Epidermal melanocyte (primary cell): ENCODE measurements around the gene ARID4B.
"Not testable (repeated sequence)": the region's sequence is repeated elsewhere in the genome, so short reads cannot be mapped to it uniquely, and the experiment has no call there.

Experiments
- DNase-seq: peaks from one replicate; pipeline ENCODE4 v3.0.0; 2011; ENCODE audit warnings: low spot score; ENCODE audit not compliant: insufficient read length

ARID4B gene

DNA sequence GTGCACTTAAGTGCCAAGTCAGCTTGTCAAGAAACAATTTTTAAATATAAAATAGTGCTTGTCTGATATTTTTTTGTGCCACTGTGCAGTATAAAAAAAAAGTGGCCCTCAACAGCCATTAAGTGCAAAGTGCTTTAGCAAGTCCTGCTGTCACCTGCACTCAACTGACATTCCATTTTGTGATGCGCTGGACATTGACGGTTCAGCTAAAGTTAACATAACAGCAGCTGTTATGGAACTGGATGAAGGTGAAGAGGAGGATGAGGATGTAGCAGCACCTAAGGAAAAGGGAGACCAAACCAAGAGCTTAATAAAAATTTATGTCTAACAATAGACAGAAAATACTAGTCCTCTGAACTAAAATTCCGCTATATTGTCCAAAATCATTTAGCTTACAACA lies 159.6 kb downstream of the ARID4B start:
- DNase-seq, result no peak

DNA sequence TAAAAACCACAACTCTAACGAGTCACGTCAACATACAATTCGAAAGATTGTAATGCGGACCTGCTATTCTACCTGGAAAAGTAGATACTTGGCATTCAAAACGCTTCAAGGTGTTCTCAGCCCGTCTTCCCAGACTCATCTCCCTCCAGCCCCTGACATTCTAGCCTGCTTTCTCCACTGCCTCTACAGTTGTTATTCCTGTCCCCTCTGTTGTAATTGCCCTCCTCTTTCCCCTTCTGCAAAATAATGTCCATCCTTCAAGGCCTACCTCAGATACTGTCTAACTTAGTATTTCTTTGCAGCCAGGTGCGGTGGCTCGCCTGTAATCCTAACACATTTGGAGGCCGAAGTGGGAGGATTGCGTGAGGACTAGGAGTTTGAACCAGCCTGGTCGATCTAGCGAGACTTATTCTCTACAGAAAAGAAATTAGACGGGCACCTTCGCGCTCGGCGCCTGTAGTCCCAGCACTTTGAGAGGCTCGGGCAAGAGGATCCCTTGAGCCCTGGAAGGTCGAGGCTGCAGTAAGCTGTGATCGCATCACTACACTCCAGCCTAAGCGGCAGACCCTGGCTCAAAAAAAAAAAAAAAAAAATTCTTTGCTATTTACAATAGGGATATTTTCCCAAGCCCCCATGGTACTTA lies 166.2 kb downstream of the ARID4B start:
- DNase-seq, result no peak

DNA sequence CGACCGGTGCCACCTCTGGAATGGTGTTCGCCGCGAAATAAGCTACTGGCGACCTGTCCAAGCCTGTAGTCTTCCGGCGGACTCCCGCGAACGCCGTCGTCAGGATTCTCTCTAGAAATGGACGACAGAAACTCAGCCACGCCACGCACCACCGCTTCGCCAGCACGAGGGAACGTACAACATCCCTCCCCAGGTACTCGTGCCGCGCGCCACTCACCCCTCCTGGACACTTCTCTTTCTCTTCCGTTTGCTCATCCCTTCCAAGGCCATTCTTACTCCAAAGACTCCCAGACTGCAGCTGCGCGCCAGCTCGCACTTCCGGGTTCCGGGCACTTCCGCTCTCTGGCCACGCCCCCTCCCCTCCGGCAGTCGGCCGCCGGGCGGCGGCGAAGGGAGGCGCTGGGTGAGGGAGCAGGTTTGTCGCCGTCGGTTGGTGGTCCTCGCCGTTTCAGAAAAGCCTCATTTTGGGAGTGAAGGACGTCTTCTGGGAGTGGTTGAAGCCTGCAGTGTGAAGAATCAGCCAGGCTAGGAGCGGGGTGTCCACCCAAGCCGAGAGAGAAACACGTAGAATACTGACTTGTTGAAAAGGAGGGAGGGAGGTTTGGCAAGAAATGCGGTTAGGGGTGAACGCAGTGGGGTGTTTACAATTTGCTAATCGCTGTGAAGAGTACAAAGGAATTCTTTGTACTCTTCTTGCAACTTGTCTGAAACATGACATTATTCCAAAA lies 166.9 kb downstream of the ARID4B start, which contains the start of gene RBM34:
Gene RBM34 (minus strand): TSS at position 294 of the 728 bp plus-strand sequence. CDS start 24 bp downstream, at position 270.
- DNase-seq, result peak; percentile 81

DNA sequence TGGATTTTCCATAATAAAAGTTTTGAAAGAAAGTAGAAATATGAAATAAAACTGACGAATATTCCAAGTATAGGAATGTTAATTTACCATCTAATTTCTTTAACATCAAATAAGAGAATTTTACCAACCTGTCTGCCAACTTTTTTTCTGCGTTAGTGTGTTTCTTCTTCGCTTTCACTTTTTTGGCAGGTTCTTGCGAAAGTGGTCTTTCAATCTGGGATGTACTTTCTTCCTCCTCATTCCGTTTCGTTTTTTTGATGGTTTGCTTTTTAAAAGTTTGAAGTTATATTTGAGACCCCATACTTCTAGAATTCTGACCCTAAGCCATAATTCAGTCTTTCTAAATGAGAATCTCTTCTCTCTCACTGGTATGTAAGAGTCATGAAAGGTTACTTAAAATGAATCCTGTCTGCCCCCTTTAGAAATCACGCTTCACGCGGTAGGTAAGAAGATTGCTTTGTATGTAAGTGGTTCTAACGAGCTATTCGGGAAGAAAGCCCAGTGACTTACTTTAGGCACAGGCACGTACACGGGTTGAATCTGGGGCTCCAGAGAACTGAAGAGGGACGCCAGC lies 167.5 kb downstream of the ARID4B start:
- no peak for DNase-seq

DNA sequence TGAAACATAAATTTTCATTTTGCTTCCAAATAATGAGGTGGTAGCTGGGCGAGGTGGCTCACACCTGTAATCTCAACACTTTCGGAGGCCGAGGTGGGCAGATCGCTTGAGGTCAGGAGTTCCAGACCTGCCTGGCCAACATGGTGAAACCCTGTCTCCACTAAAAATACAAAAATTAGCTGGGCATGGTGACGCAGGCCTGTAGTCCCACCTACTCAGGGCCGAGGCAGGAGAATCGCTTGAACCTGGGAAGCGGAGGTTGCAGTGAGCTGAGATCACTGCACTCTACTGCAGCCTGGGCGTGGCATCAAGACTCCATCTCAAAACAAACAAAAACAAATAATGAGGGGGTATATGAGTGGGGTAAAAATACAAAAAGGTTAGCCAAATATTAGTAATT lies 168.0 kb downstream of the ARID4B start:
- DNase-seq, result not testable (repeated sequence)

DNA sequence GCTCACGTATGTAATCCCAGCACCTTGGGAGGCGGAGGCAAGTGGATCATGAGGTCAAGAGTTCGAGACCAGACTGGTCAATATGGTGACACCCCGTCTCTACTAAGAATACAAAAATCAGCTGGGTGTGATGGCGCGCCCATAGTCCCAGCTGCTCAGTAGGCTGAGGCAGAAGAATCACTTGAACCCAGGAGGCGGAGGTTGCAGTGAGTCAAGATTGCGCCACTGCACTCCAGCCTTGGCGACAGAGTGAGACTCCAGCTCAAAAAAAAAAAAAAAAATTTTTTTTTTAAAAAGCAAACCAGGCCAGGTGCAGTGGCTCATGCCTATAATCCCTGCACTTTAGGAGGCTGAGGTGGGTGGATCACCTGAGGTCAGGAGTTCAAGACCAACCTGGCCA lies 168.7 kb downstream of the ARID4B start:
- not testable (repeated sequence) for DNase-seq

DNA sequence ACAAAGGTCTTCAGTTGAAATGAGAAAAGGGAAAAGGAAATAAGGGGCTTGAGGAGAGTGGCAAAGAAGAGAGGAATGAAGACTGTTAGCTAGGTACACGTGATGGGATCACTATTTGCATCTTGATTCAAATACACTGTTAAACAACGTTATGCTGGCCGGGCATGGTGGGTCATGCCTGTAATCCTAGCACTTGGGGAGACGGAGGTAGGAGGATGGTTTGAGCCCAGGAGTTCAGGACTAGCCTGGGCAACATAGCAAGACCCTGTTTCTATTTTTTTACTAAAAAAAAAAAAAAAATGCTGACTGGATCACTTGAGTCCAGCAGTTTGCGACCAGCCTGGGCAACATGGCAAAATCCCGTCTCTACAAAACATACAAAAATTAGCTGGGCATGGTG lies 169.3 kb downstream of the ARID4B start:
- DNase-seq, result no peak

DNA sequence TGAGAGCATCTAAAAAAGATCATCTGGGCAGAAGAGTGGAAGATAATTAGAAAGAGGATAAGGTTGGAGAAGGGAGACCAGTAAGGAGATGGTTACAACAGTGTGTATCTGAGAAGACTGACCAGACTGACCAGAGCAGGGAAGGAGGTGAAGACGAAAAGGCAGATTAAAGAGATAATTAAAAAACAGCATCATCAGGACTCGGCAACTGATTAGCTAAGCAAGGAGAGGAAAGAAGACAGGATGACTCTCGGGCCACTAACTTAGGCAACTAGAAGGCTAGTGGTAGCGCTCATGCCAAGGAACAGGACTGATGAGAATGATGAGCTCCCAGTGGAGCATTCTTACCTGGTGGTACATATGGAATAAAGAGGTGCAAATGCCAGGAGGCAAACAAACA lies 170.8 kb downstream of the ARID4B start:
- no peak for DNase-seq

DNA sequence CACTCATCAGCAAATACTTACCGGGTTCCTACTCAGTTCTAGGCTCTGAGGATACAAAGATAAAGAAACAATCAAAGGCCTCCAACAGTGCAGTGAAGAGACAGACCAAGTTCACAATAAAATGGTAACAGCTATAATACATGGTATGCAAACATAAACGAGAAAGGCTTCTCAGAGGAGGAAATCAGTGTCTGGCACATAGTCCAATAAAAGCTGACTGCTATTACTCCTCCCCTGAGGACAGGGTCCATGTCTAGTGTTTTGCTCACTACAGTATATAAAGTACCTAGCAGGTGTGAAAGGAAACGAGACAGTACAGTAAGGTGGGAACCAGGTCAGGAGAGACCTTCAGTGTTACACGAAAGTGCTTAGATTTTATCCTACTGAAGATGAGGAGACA lies 171.2 kb downstream of the ARID4B start:
- no peak for DNase-seq

DNA sequence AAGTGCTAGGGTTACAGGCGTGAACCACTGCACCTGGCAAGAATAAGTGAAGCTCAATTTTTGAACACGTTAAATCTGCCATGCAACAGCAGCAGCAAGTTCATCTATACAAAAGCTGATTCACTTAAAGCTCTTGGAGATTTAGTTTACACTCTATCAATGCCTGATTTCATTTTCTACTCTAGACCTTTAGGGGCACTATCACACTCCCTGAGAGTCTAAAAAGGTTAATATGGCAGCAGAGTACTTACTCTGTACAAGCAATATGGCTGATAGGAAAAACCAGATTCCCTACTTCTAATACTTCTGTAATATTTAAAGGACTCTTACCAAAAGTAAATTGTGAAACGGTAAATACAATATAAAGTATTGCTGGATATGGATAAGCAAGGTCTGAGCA lies 171.7 kb downstream of the ARID4B start:
- no peak for DNase-seq

DNA sequence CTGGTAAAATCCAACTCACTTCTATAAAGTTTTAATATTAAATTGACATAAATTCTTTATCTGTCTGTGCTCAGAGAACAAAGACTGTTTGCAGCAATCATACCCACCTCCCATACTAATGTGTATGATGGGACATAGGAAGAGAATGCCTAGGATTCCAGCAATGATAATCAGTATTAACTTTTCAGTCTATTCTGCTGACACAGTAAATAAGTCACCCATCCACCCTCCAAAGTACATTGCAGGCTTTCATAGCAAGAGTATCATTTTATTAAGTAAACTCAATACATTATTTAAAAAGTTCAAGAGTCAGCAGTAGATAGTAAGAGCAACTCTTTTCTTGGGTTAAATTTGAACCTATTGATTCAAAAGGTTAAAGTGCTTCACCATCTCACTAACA lies 175.7 kb downstream of the ARID4B start:
- DNase-seq, result no peak

DNA sequence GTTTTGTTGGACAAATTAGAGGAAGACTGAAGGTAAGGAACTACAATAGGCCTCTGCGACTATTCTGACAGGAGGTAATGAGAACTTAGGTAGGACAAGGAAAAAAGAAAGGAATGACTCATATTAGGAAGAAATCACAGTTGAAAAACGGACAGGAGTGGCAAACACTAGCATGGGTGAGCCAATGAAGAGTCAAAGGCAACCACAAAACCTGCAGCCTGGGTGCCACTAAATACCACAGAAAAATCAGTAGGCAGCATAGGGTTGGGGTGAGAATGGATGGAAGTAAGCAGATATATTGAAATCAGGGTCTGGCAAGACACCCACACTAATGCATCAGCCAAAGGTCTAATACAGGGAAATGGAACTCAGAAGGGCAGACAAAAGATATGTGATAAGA lies 176.9 kb downstream of the ARID4B start:
- no peak for DNase-seq

DNA sequence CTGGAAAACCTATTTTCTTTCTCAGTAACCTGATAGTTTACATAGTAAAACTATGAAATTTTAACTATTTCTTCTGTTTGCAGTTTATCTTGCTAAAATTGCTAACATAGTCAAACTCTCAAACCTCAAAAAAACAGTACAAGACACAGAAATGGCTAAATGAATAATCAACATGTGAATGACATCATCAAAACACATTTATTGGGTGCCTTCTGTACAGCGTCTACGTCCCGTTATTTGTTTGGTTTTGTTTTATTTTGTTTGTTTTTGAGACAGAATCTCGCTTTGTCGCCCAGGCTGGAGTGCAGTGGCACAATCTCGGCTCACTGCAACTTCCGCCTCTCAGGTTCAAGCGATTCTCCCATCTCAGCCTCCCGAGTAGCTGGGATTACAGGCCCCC lies 178.2 kb downstream of the ARID4B start:
- DNase-seq, result no peak

DNA sequence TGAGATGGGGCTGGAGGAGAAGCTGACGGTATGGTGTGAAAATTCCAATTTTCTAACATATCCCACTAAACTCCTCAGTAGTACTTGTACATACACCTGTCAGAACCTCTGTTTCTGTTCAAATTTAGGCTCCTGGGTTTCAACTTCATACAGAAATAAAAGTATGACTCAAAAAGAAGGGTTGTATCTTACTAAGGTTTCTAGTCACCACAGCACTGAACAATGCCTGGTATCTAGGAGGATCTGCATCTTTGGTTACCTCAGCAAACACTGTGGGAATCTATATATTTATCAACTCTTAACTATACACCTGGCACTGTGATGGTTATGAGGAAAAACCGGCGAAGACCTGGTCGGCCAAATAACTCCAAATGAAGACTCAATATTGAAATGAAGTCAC lies 180.7 kb downstream of the ARID4B start:
- DNase-seq, result no peak

DNA sequence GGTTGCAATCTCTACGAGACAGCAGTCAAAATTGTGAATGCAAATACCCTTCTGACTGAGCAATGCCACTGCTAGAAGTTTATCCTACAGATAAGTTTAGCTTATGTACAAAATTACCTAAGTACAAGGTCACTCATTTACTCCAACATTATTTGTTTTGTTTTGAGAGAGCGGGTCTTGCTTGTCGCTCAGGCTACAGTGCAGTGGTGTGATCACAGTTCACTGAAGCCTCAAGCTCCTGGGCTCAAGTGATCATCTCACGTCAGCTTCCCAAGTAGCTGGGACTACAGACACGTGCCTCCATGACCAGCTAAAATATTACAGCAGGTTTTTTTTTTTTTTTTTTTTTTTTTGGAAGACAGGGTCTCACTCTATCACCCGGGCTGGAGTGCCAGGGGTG lies 182.3 kb downstream of the ARID4B start:
- no peak for DNase-seq

DNA sequence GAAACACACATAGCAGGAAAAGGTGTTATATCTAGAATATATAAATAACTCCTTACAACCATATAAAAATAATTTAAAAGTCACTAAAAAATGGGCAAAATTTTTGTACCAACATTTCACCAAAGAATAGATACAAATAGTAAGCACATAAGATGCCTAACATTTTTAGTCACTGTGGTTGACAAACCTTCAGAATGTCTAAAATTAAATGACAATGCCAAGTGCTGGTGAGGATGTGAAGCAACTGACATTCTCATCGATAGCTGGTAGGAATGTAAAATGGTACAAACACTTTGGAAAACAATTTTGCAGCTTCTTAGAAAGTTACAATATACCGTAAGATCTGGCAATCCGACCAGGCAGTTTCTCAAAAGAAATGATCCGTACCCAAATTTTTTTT lies 185.0 kb downstream of the ARID4B start:
- no peak for DNase-seq

DNA sequence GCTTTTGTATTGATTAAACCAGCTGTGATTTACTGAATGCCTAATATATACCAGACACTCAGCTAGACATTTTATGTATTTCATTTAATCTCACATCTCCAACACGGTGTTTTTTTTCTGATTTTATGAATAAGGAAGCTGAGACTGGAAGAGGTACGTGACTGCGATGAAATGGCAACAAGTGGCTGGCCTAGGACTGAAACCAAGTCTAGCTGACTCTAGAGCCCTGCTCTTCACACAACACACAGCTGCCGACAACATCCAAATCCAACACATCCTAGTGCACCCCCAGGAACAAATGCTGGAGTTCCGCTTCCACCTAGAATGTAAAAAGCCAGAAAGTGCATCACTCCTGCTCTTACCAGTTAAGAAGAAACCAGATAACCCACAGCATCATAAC lies 188.7 kb downstream of the ARID4B start:
- no peak for DNase-seq

DNA sequence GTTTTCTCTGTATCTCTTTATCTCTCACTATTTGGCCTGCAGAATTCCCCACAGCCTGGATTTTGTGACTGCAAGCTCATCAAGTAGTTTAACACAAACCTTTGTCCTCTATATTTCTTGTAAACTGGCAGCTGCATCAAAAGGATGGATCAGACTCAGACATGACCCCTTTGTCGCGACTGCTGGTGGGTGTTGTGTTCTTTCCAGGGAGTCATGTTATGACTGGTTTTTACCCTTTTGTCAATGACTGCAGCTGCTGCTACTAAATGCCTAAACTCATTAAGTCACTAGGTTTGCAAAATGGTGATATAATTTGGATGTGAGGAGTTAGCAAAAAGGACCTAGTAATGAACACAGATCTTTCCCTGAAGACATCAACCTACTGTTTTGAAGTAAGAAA lies 189.2 kb downstream of the ARID4B start:
- DNase-seq, result no peak

DNA sequence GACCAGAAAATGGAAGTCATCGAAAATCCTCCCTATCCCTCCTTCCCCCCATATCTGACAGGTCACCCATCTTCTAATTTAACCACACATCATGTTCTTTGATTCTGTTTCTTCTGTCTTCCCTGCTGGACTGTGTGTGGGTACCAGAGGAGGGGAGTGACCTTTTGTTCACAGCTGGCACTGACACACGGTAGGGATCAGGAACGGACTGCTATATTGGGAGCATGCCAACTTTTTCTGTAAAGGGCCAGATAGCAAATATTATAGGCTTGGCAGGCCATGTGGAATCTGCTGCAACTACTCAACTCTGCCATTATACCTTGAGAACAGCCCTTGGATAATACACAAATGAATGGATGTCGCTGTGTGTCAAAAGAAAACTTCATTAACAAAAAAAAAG lies 191.9 kb downstream of the ARID4B start:
- no peak for DNase-seq

DNA sequence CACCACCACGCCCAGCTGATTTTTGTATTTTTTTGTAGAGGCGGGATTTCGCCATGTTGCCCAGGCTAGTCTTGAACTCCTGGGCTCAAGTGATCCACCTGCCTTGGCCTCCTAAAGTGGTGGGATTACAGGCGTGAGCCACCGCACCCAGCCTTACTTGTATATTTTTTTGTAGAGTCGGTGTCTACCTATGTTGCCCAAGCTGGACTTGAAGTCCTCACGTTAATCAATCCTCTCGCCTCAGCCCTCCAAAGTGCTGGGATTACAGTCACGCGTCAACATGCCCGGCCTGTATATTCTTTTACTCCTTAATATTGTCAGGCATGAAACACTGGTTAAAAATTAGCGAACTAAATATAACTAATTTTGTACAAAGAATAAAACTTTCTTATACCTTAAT lies 193.8 kb downstream of the ARID4B start:
- DNase-seq, result no peak

DNA sequence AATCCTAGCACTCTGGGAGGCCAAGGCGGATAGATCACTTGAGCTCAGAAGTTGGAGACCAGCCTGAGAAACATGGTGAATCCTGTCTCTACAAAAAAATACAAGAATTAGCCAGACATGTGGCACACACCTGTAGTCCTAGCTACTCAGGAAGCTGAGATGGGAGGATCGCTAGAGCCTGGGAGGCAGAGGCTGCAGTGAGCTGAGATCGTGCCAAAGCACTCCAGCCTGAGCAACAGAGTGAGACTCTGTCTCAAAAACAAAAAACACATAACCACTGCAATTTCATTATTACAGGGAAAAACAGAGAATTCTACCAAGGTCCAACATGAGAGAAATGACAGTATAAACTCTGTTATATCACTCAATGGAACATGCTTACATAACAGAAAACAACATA lies 194.9 kb downstream of the ARID4B start:
- no peak for DNase-seq

DNA sequence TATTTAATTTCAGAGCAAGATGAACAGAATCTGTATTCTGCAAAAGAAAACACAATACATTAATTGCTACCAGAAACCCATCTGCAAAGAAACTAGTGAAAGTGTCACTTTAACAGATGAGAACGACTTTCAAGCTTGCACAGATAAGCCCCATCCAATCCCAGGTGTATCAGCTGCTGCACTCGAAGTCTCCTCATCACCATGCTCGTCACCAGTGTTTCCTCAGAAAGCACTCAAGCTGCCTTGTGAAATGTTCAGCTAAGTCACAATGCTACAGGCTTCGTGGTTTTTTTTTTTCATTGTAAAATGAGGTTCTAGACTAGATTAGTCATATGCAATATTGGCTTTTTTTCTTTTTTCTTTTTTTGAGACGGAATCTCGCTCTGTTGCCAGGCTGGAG lies 196.0 kb downstream of the ARID4B start:
- no peak for DNase-seq

DNA sequence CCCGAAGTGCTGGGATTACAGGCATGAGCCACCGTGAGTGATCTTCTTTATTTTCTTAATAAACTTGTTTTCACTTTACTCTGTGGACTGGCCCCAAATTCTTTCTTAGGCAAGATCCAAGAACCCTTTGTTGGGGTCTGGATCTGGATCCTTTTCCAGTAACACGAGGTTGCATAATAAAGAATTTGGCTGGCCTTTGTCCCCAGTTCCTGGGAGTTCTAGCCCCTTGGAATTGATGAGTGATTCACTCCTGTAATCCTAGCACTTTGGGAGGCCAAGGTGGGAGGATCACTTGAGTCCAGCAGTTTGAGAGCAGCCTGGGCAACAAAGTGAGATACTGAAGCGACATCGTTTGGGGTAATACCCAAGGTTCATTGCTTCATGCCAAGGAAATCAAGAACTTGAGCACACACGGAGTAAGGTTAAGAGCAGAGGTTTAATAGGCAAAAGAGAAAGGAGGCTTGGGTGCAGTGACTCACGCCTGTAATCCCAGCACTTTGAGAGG lies 197.2 kb downstream of the ARID4B start:
- no peak for DNase-seq
